HepG2 (cell line): ENCODE data around the gene TAF7. TPM values are rescaled to one million over a fixed set of nuclear protein-coding genes. Genes with fewer than 3 reads are reported as not detected.

Experiments
- ATAC-seq: fragments of 200-7000 bp; cut with Tn5 transposase; 3 replicates; pipeline ENCODE4 v1.9.1; 2020; ENCODE audit warnings: mild to moderate bottlenecking, moderate library complexity
- BruUV-seq: library from RNA; stranded (reverse); fragments of 400-500 nt; replicated peaks from 2 replicates; lab custom pipeline; 2021; lab: Mats Ljungman, UMichigan
- CTCF ChIA-PET: fragments of 300-600 bp; formaldehyde crosslinking; extraction: SDS; loops from one replicate; lab custom pipeline; 2021; ENCODE audit warnings: low total read pairs, inconsistent platforms, low intra/inter-chr PET ratio; lab: Yijun Ruan, JAX
- POLR2A ChIA-PET: fragments of 350-600 bp; sonication (Branson Sonifier 250); formaldehyde crosslinking; loops from one replicate; lab custom pipeline; 2020; ENCODE audit warnings: antibody characterized with exemption, inconsistent platforms; lab: Yijun Ruan, JAX
- DNase-seq: peaks from one replicate; pipeline ENCODE4 v3.0.0-alpha.2; 2015; ENCODE audit warnings: low spot score
- FAIRE-seq: peaks from 3 replicates; lab custom pipeline; 2011; peaks lifted over from hg19 to GRCh38; lab: Jason Lieb, UNC
- H2AFZ ChIP-seq: one replicate; pipeline ENCODE4 v1.6.1; 2011; ENCODE audit warnings: low read length, inconsistent platforms
- H3K27ac ChIP-seq: fragments of 300-600 bp; 3 replicates; pipeline ENCODE4 v1.8.0; 2011; ENCODE audit warnings: mixed run types, mild to moderate bottlenecking, mixed read lengths, low read length, inconsistent platforms; ENCODE audit not compliant: insufficient read depth; ENCODE audit errors: extremely low read length
- H3K27me3 ChIP-seq, 2 experiments: fragments of 200-600 bp in 1 of 2; 2 replicates in 1 of 2; 3 replicates in 1 of 2; pipeline versions ENCODE4 v1.6.0 to v1.8.0; 2011; ENCODE audit warnings: low read length in 2 of 2, mild to moderate bottlenecking in 2 of 2, moderate library complexity in 2 of 2, inconsistent platforms in 1 of 2; ENCODE audit not compliant: insufficient read depth in 2 of 2, control insufficient read depth in 1 of 2
- H3K36me3 ChIP-seq, 2 experiments: fragments of 200-600 bp in 1 of 2; replicated peaks in 1 of 2; 2 replicates in 1 of 2; 3 replicates in 1 of 2; pipeline versions ENCODE4 v1.5.1 to v1.8.0; 2011; ENCODE audit warnings: low read length in 2 of 2, inconsistent platforms in 1 of 2; ENCODE audit not compliant: insufficient read depth in 2 of 2, control insufficient read depth in 1 of 2
- H3K4me1 ChIP-seq: 2 replicates; pipeline ENCODE4 v1.5.1; 2012; ENCODE audit warnings: low read length, inconsistent platforms; ENCODE audit not compliant: insufficient read depth
- H3K4me2 ChIP-seq: 2 replicates; pipeline ENCODE4 v1.6.0; 2011; ENCODE audit warnings: low read depth, low read length, inconsistent platforms
- H3K4me3 ChIP-seq, 3 experiments: fragments of 200-600 bp in 1 of 3; sonication (generic), shearing (Covaris generic) in 1 of 3; replicated peaks in 1 of 3; 2 replicates each; pipeline ENCODE4 v1.5.1; 2011 to 2016; ENCODE audit warnings: low read length in 3 of 3, inconsistent platforms in 2 of 3, low read depth in 2 of 3, mild to moderate bottlenecking in 2 of 3, control low read depth in 1 of 3, mixed read lengths in 1 of 3; ENCODE audit not compliant: insufficient read depth in 1 of 3
- H3K79me2 ChIP-seq: one replicate; pipeline ENCODE4 v1.6.1; 2011; ENCODE audit warnings: low read length, inconsistent platforms; ENCODE audit not compliant: insufficient read depth
- H3K9ac ChIP-seq: 2 replicates; pipeline ENCODE4 v1.6.0; 2011; ENCODE audit warnings: mild to moderate bottlenecking, low read depth, low read length, inconsistent platforms; ENCODE audit not compliant: insufficient read depth
- H3K9me3 ChIP-seq: 2 replicates; pipeline ENCODE4 v1.5.1; 2012; ENCODE audit warnings: mild to moderate bottlenecking, low read length
- H4K20me1 ChIP-seq: 2 replicates; pipeline ENCODE4 v1.6.0; 2011; ENCODE audit warnings: inconsistent platforms, mild to moderate bottlenecking, low read length, moderate library complexity; ENCODE audit not compliant: insufficient read depth
- ASH2L ChIP-seq: fragments of 300-600, 200-600 bp; sonication (generic); IDR thresholded peaks from 2 replicates; pipeline ENCODE4 v1.7.0; 2017; ENCODE audit warnings: low read depth, mild to moderate bottlenecking, moderate library complexity, mixed read lengths, low read length; ENCODE audit not compliant: insufficient read length
- ATF7 ChIP-seq, 2 experiments: fragments of 450-650 bp in 1 of 2; sonication (generic) in 1 of 2; formaldehyde crosslinking in 1 of 2; IDR thresholded peaks; 2 replicates each; pipeline versions ENCODE4 v1.4.0 to v1.6.1; 2016 to 2020; ENCODE audit warnings: antibody characterized with exemption in 1 of 2, mild to moderate bottlenecking in 1 of 2, missing genetic modification reagents in 1 of 2
- CBX1 ChIP-seq: IDR thresholded peaks from one replicate; pipeline ENCODE4 v1.6.1; 2016; ENCODE audit warnings: antibody characterized with exemption, low read depth
- ETV6 ChIP-seq: sonication (generic); formaldehyde crosslinking; conservative IDR thresholded peaks from 2 replicates; pipeline ENCODE4 v1.4.0; 2020; ENCODE audit warnings: missing genetic modification reagents
- HDAC1 ChIP-seq: sonication (generic); formaldehyde crosslinking; IDR thresholded peaks from 2 replicates; pipeline ENCODE4 v1.5.1; 2020; ENCODE audit warnings: mild to moderate bottlenecking, missing genetic modification reagents
- HNRNPUL1 ChIP-seq: fragments of 200-400 bp; formaldehyde crosslinking; IDR thresholded peaks from 2 replicates; pipeline ENCODE4 v1.6.1; 2017; ENCODE audit warnings: low read depth, mild to moderate bottlenecking, low read length, moderate library complexity
- MED8 ChIP-seq: sonication (generic); formaldehyde crosslinking; IDR thresholded peaks from 2 replicates; pipeline ENCODE4 v1.8.1; 2023; ENCODE audit warnings: mild to moderate bottlenecking, missing genetic modification reagents; ENCODE audit not compliant: insufficient replicate concordance
- SRSF4 ChIP-seq: fragments of 200-400 bp; formaldehyde crosslinking; IDR thresholded peaks from one replicate; pipeline ENCODE4 v1.6.1; 2018; ENCODE audit warnings: mild to moderate bottlenecking, low read depth, low read length, moderate library complexity; ENCODE audit not compliant: poor library complexity, severe bottlenecking
- TRIM22 ChIP-seq: fragments of 450-650 bp; IDR thresholded peaks from 2 replicates; pipeline ENCODE4 v1.6.1; 2017
- YEATS4 ChIP-seq: sonication (generic); formaldehyde crosslinking; IDR thresholded peaks from 2 replicates; pipeline ENCODE4 v1.4.0; 2020; ENCODE audit warnings: missing genetic modification reagents, borderline replicate concordance
- ZNF326 ChIP-seq: sonication (generic); formaldehyde crosslinking; IDR thresholded peaks from 2 replicates; pipeline ENCODE4 v1.4.0; 2020; ENCODE audit warnings: missing genetic modification reagents, borderline replicate concordance
- ZNF362 ChIP-seq: sonication (generic); formaldehyde crosslinking; IDR thresholded peaks from 2 replicates; pipeline ENCODE4 v1.4.0; 2020; ENCODE audit warnings: missing genetic modification reagents, mild to moderate bottlenecking, borderline replicate concordance
- WGBS: methylation state at CpG from one replicate; pipeline ENCODE4 v1.1.6; 2017; ENCODE audit warnings: low lambda C conversion rate; 5-methylcytosine and 5-hydroxymethylcytosine counted together
- in situ Hi-C: cut with HindIII; loops from 2 replicates; pipeline ENCODE4 v1.10.0; 2017; ENCODE audit warnings: low pct_unique_long_range_greater_than_20kb; ENCODE audit not compliant: extremely low pct_ligation_motif_present
- intact Hi-C: fragments of 100-400 bp; cut with micrococcal nuclease; formaldehyde crosslinking; loops from one replicate; pipeline ENCODE4 v1.10.0; 2022; ENCODE audit not compliant: unreplicated experiment
- polyA plus RNA-seq, 8 experiments: library from polyadenylated mRNA; depleted of rRNA in 3 of 8; stranded (reverse) in 7 of 8; unstranded in 1 of 8; fragments of >200 nt; fragmentation: Illumina TruSeq in 4 of 8; extraction: Trizol in 4 of 8; gene quantifications; 2 replicates each; pipeline versions ENCODE4 v1.2.1 to v1.2.3, GENCODE V29; 2011 to 2016; ENCODE audit warnings: low read depth in 4 of 8, missing spikeins in 1 of 8, mixed read lengths in 1 of 8; ENCODE audit not compliant: insufficient read depth in 1 of 8
- total RNA-seq, 5 experiments: library from RNA; depleted of rRNA; stranded (reverse); fragments of >200 nt; fragmentation: Illumina TruSeq; extraction: Trizol; gene quantifications; 2 replicates each; pipeline ENCODE4 v1.2.3, GENCODE V29; 2016; ENCODE audit warnings: low read depth in 1 of 5

The TAF7 gene
- total and polyA plus RNA-seq, 2 of the 13 experiments (the other 11 are each of a cell fraction or from before 2014, with no cell fraction given) = 41.6 to 61.5 TPM

- Histone ChIP-seq H3K4me2 (no peak within 1 kb of the TSS), H3K36me3 (no peaks in the 10 kb centered on the region), H3K27me3 (no peaks in the 10 kb centered on the region), H3K4me3 (no peak within 1 kb of the TSS), H3K79me2 (no peaks in the 10 kb centered on the region), H2AFZ (no peak within 1 kb of the TSS), H3K27ac (no peak within 1 kb of the TSS), H3K4me1 (no peaks in the 10 kb centered on the region), H3K9me3 (peaks cover 54% of the 10 kb centered on the region), H3K9ac (no peak within 1 kb of the TSS), H4K20me1 (no peaks in the 10 kb centered on the region)
- intact Hi-C loops = no loop called here
- in situ Hi-C loops = no loop called here
- CTCF ChIA-PET = no interaction called here
- no TSS peak for BruUV-seq
- DNase-seq (no peak), ATAC-seq (no peak), FAIRE-seq (no peak)
- POLR2A ChIA-PET = no interaction called here
- WGBS = 74% methylated on average over 30 of the region's 34 CpGs
- TF ChIP-seq ZNF326 (CRISPR knock-in tag) = no peak
- TF ChIP-seq ETV6 (CRISPR knock-in tag) = no peak
- TF ChIP-seq ZNF362 (CRISPR knock-in tag) = no peak
- no peak for TF ChIP-seq SRSF4
- no peak for TF ChIP-seq HDAC1 (CRISPR knock-in tag)
- TF ChIP-seq MED8 = no peak
- TF ChIP-seq HNRNPUL1 = no peak
- TF ChIP-seq TRIM22 = no peak
- TF ChIP-seq ATF7 (IDR thresholded peaks at IDR 0.05) = no peak
- TF ChIP-seq ATF7 (CRISPR knock-in tag; IDR thresholded peaks at IDR 0.05) = no peak
- no peak for TF ChIP-seq ASH2L
- no peak for TF ChIP-seq YEATS4 (CRISPR knock-in tag)
- TF ChIP-seq CBX1 = no peak
Observed at GRCh38 chr5:141363952-141364660, 43.5 kb upstream of the TAF7 start, which contains the start of gene PCDHGA5. PCDHGA5 (plus strand) TSS chr5:141364162; CDS start chr5:141364331, 169 bp downstream.
